IMR-90 (cell line): Measurements from ENCODE around the gene THSD7B.

Experiments used
- CEBPB ChIP-seq: IDR thresholded peaks from 2 replicates; pipeline ENCODE4 v1.6.1; 2012; ENCODE audit warnings: low read depth, low read length, improper control_type of control experiment
- CTCF ChIP-seq: conservative IDR thresholded peaks from 2 replicates; pipeline ENCODE4 v1.5.1; 2012; ENCODE audit warnings: mild to moderate bottlenecking, low read depth, low read length, improper control_type of control experiment
- ELK1 ChIP-seq: fragments of 150-350 bp; IDR thresholded peaks from 2 replicates; pipeline ENCODE4 v1.6.1; 2016; ENCODE audit warnings: low read depth, mild to moderate bottlenecking, low read length, moderate library complexity, borderline replicate concordance
- FOS ChIP-seq: fragments of 150-350 bp; IDR thresholded peaks from 2 replicates; pipeline ENCODE4 v1.6.1; 2016; ENCODE audit warnings: low read depth, low read length
- MXI1 ChIP-seq: IDR thresholded peaks from 2 replicates; pipeline ENCODE4 v1.6.1; 2012; ENCODE audit warnings: low read depth, mild to moderate bottlenecking, low read length, moderate library complexity, borderline replicate concordance
- POLR2A ChIP-seq: IDR thresholded peaks from 2 replicates; pipeline ENCODE4 v1.6.1; 2012; ENCODE audit warnings: mild to moderate bottlenecking, low read depth, low read length
- RAD21 ChIP-seq: IDR thresholded peaks from 2 replicates; pipeline ENCODE4 v1.6.1; 2012; ENCODE audit warnings: low read length, improper control_type of control experiment

DNA sequence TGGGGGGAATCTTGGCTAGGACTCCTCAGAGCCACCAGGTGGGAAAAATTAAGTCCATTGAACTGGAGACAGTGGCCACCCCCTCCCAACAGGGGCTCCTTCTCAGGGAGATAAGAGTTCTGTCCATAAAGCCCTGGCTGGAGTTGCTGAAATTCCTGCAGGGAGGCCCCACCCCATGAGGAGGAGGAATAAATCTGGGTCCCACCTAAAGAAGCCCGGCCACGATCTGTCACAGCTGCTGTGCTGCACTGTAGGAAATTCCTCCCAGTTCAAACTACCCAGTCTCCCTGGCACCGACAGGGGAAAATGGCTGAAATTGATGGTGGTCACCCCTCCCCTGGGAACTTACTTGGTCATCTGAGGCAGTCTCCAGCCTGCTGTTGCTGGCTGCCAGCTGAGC is 215.0 kb downstream of the THSD7B start:
- TF ChIP-seq ELK1 = no peak
- no peak for TF ChIP-seq RAD21
- TF ChIP-seq CTCF = no peak
- no peak for TF ChIP-seq POLR2A
- no peak for TF ChIP-seq CEBPB
- TF ChIP-seq FOS = no peak
- TF ChIP-seq MXI1 = no peak
